Suprapubic skin (tissue), 4 donors: ENCODE measurements around the gene FRYL.

Source experiments
- CTCF ChIP-seq, 2 donors: fragments of 200-600 bp in 1 of 2; fragments of 450-650 bp in 1 of 2; sonication (generic) in 1 of 2; IDR thresholded peaks; one replicate each; pipeline ENCODE4 v1.5.1; 2016 to 2019; ENCODE audit warnings: antibody characterized with exemption in 2 of 2, mild to moderate bottlenecking in 1 of 2, moderate library complexity in 1 of 2
- EP300 ChIP-seq: sonication (generic); formaldehyde crosslinking; IDR thresholded peaks from one replicate; pipeline ENCODE4 v1.6.1; 2017; ENCODE audit warnings: antibody characterized with exemption
- POLR2A ChIP-seq, 2 donors: fragments of 450-650 bp; IDR thresholded peaks; one replicate each; pipeline ENCODE4 v1.6.1; 2017; ENCODE audit warnings: antibody characterized with exemption in 2 of 2, mild to moderate bottlenecking in 2 of 2, moderate library complexity in 2 of 2
- POLR2AphosphoS5 ChIP-seq, 3 donors: sonication (generic); formaldehyde crosslinking; IDR thresholded peaks; one replicate each; pipeline ENCODE4 v1.6.1; 2017; ENCODE audit warnings: antibody characterized with exemption in 3 of 3

- TF ChIP-seq POLR2A (IDR thresholded peaks at IDR 0.05) (no peak), POLR2AphosphoS5 (IDR thresholded peaks at IDR 0.05) (no peak), CTCF (IDR thresholded peaks at IDR 0.05) (no peak), EP300 (no peak)
Observed at GRCh38 chr4:48739560-48740019, 40.5 kb downstream of the FRYL start.
